K562 (cell line): ENCODE results near the gene ORC5. TPM values are rescaled to one million over a fixed set of nuclear protein-coding genes. Genes with fewer than 3 reads are reported as not detected.

Source experiments
- AFF4 ChIP-seq: sonication (generic); formaldehyde crosslinking; IDR thresholded peaks from 2 replicates; pipeline ENCODE4 v1.8.0; 2023; ENCODE audit warnings: mild to moderate bottlenecking, missing genetic modification reagents
- CBFA2T3 ChIP-seq: fragments of 450-650 bp; IDR thresholded peaks from 2 replicates; pipeline ENCODE4 v1.6.1; 2017
- CTBP1 ChIP-seq: fragments of 450-650 bp; IDR thresholded peaks from 2 replicates; pipeline ENCODE4 v1.6.1; 2016; ENCODE audit warnings: borderline replicate concordance
- EGR1 ChIP-seq: fragments of 450-650 bp; conservative IDR thresholded peaks from 2 replicates; pipeline ENCODE4 v1.6.1; 2017; ENCODE audit warnings: mild to moderate bottlenecking
- HDAC8 ChIP-seq: fragments of 450-650 bp; IDR thresholded peaks from 2 replicates; pipeline ENCODE4 v1.6.1; 2016; ENCODE audit warnings: mild to moderate bottlenecking, missing genetic modification characterization, moderate library complexity, missing compliant biosample characterization
- LCOR ChIP-seq: sonication (generic); formaldehyde crosslinking; IDR thresholded peaks from 2 replicates; pipeline ENCODE4 v1.8.0; 2022; ENCODE audit warnings: mild to moderate bottlenecking, missing genetic modification reagents
- MBD2 ChIP-seq: sonication (generic); IDR thresholded peaks from 2 replicates; pipeline ENCODE4 v1.6.1; 2016; ENCODE audit warnings: low read depth, borderline replicate concordance
- MTA2 ChIP-seq: fragments of 450-650 bp; IDR thresholded peaks from 2 replicates; pipeline ENCODE4 v1.6.1; 2016; ENCODE audit warnings: low read depth
- PHF8 ChIP-seq: fragments of 200-600 bp; sonication (generic); IDR thresholded peaks from 2 replicates; pipeline ENCODE4 v1.6.1; 2012; ENCODE audit warnings: mixed run types, mild to moderate bottlenecking, inconsistent platforms, low read length, moderate library complexity, borderline replicate concordance
- SMAD4 ChIP-seq: fragments of 250-450 bp; sonication (Bioruptor Pico); conservative IDR thresholded peaks from 2 replicates; pipeline ENCODE4 v1.8.0; 2021; ENCODE audit warnings: inconsistent platforms, mild to moderate bottlenecking, moderate library complexity
- SMARCB1 ChIP-seq: IDR thresholded peaks from 2 replicates; pipeline ENCODE4 v1.6.1; 2011; ENCODE audit warnings: improper control_type of control experiment, low read depth; ENCODE audit not compliant: insufficient read length
- SMARCE1 ChIP-seq: fragments of 450-650 bp; IDR thresholded peaks from 2 replicates; pipeline ENCODE4 v1.7.1; 2016; ENCODE audit warnings: mild to moderate bottlenecking
- TAL1 ChIP-seq: fragments of 450-650 bp; IDR thresholded peaks from 2 replicates; pipeline ENCODE4 v1.6.1; 2016; ENCODE audit warnings: mild to moderate bottlenecking
- THRB ChIP-seq: fragments of 450-650 bp; formaldehyde crosslinking; conservative IDR thresholded peaks from 2 replicates; pipeline ENCODE4 v1.4.0; 2022; ENCODE audit warnings: mild to moderate bottlenecking, missing genetic modification characterization
- ZBTB2 ChIP-seq: fragments of 450-650 bp; IDR thresholded peaks from 2 replicates; pipeline ENCODE4 v1.6.1; 2016; ENCODE audit warnings: antibody characterized with exemption
- ZC3H4 ChIP-seq: sonication (generic); formaldehyde crosslinking; IDR thresholded peaks from 2 replicates; pipeline ENCODE4 v1.9.0; 2021; ENCODE audit warnings: missing genetic modification reagents, borderline replicate concordance
- ZNF512 ChIP-seq: IDR thresholded peaks from 2 replicates; pipeline ENCODE4 v1.6.1; 2016; ENCODE audit warnings: missing genetic modification characterization, missing compliant biosample characterization
- polyA plus RNA-seq, 8 experiments: library from polyadenylated mRNA; depleted of rRNA in 4 of 8; stranded (reverse) in 5 of 8; unstranded in 3 of 8; fragments of >200 nt; fragmentation: Nextera tagmentation in 2 of 8; fragmentation: Illumina TruSeq in 1 of 8; extraction: Ambion mirVana in 2 of 8; extraction: Trizol in 1 of 8; gene quantifications; 2 replicates each; pipeline versions ENCODE4 v1.2.1 to v1.2.3, GENCODE V29; 2011 to 2014; ENCODE audit warnings: inconsistent platforms in 1 of 8, missing spikeins in 1 of 8
- total RNA-seq, 7 experiments: library from RNA; depleted of rRNA in 6 of 7; stranded (reverse); fragments of >200 nt in 6 of 7; fragmentation: Illumina TruSeq in 2 of 7; extraction: Trizol in 2 of 7; gene quantifications; 2 replicates each; pipeline versions ENCODE4 v1.2.1 to v1.2.3, GENCODE V29; 2011 to 2021; ENCODE audit warnings: low replicate concordance in 1 of 7

Gene ORC5
- total and polyA plus RNA-seq, 9 of the 15 experiments (the other 6 are each of a cell fraction or from before 2014, with no cell fraction given), result 29.8 to 136 (median 54.8) TPM

DNA sequence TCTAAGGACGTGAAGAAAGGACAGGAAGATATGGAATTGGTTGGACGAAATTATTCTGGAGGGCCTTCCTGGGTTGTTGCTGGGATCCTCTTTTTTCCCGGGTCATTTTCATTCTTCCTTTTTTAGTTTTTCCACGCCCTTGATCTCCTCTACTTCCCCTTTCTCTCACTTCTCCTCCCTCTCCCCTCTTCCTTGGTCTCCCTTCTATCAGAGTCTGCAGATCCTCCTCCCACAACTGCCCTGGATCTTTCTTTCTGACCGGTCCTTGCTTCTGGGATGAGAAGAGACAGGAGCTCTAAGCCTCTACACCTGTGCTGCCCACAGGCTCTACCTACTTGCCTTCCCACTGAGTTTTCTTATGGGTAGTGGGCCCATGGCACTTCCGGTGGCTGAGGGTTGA lies 114.7 kb downstream of the ORC5 start (continued):
- TF ChIP-seq ZNF512, result peak; percentile 52; the same call in 1 of the 2 replicates
- peak; percentile 43 for TF ChIP-seq MTA2
- 0 out of 2 replicates have a peak, but pooled peaks have one; percentile 26 for TF ChIP-seq MBD2
- 0 out of 2 replicates have a peak, but pooled peaks have one; percentile 23 for TF ChIP-seq ZBTB2
- TF ChIP-seq CTBP1, result peak; percentile 67
- TF ChIP-seq PHF8, result no peak
- TF ChIP-seq AFF4 (CRISPR knock-in tag), result 0 out of 2 replicates have a peak, but pooled peaks have one; percentile 42
- TF ChIP-seq SMAD4 (CRISPR knock-in tag), result no peak
- TF ChIP-seq SMARCE1, result peak; percentile 83
- TF ChIP-seq ZC3H4 (CRISPR knock-in tag), result no peak
- TF ChIP-seq HDAC8 (tag), result no peak
- peak; percentile 43 for TF ChIP-seq SMARCB1
- TF ChIP-seq TAL1, result peak; percentile 53
- peak; percentile 61 for TF ChIP-seq CBFA2T3
- peak; percentile 23; the same call in 1 of the 2 replicates for TF ChIP-seq EGR1
- TF ChIP-seq LCOR (CRISPR knock-in tag), result 0 out of 2 replicates have a peak, but pooled peaks have one; percentile 55
- 0 out of 2 replicates have a peak, but pooled peaks have one; percentile 10 for TF ChIP-seq THRB (CRISPR knock-in tag)
